Caki2 (cell line): ENCODE results near the gene MFSD11. TPM values are rescaled to one million over a fixed set of nuclear protein-coding genes. Genes with fewer than 3 reads are reported as not detected.
A peak's percentile ranks its signal among the peaks of the same experiment; 100 is the strongest.
"Not testable (repeated sequence)": the region's sequence is repeated elsewhere in the genome, so short reads cannot be mapped to it uniquely, and the experiment has no call there.

ENCODE experiments used
- DNase-seq: peaks from one replicate; pipeline ENCODE4 v3.0.0-alpha.2; 2015; ENCODE audit warnings: low read depth
- in situ Hi-C: cut with HindIII; loops from 2 replicates; pipeline ENCODE4 v1.10.0; 2016; ENCODE audit warnings: low sequenced_read_pairs, low pct_unique_long_range_greater_than_20kb, mixed read lengths
- total RNA-seq: library from RNA; depleted of rRNA; stranded (reverse); fragments of >200 nt; shearing (Covaris generic); gene quantifications from 2 replicates; pipeline ENCODE4 v1.2.3, GENCODE V29; 2014; ENCODE audit warnings: low replicate concordance

Gene MFSD11
- total RNA-seq, 1 experiment from 2014 or later: 8.5 TPM

DNA sequence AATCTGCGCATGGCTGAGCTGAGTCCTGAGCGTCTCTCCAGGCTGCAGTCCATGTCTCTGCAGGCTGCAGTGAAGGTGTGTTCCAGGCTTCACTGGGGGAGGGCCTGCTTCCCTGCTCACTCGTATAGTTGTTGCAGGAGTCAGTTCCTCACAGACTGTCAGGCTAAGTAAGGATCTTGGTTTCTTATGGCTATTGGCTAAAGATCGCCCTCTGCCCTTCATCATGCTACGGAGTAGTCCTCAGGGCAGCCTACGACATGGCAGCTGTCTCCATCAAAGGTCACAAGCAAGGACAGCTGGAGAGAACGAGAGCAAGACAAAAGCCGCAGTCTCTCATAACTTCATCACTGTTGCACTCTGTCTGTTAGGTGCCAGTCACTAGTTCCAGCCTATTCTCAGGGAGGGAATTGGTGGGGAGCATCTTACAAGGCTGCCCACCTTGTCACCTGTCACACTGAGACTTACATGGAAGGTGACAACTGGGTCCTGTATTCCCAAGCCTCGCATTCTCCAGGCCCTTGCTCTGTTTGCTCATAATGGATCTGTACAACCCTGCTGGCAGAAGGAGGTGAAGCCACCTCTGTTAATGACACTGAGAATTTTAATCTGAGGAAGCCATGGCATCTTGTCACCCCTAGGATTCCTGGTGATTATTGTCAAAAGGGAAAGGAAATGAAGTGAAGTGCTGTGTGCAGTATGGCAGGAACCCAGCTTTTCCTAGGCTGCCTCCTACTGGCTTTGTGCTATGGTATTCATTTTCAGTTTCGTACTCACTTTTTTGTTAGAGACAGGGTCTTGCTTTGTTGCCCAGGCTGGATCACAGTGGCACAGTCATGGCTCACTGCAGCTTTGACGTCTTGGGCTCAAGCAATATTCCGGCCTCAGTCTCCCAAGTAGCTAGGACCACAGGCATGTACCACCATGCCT, 43.4 kb downstream of the MFSD11 start:
- DNase-seq: no peak
- in situ Hi-C loops: no loop called here

DNA sequence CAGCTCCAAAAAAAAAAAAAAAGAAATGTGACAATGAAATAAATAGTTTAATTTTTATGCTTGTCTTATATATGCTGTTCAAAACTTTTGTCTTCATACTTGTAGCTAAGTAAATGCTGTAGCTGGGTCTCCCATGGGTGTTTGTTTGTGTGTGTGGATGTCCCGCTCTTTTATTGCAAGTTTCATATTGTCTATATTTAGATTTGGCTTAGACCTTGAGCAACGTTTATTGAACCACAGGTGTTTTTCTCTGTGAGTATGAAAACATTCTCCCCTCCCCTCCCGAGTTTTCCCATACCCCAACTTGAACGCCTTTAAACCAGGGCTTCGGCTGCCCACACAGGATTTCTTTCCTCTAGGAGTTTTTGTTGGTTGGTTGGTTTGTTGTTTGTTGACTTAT, 45.2 kb downstream of the MFSD11 start:
- in situ Hi-C loops: no loop called here

GRCh38 chr17:76784926-76785325, 47.0 kb downstream of the MFSD11 start:
- in situ Hi-C loops: no loop called here
- DNase-seq: no peak

More for the DNA sequence above, 45.2 kb downstream of the MFSD11 start:
- no peak for DNase-seq

DNA sequence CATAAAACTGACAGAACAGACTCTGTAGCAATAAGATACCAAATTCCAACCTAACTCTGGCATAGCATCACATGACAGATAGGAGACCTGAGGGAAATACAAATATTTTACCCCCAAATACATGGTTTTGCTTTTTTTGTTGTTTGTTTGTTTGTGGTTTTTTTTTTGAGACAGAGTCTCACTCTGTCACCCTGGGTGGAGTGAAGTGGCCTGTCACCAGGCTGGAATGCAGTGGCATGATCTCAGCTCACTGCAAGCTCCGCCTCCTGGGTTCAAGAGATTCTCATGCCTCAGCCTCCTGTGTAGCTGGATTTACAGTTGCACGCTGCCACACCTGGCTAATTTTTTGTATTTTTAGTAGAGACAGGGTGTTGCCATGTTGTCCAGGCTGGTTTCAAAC, 49.9 kb downstream of the MFSD11 start:
- peak; percentile 43 for DNase-seq
- in situ Hi-C loops: not testable (repeated sequence)

DNA sequence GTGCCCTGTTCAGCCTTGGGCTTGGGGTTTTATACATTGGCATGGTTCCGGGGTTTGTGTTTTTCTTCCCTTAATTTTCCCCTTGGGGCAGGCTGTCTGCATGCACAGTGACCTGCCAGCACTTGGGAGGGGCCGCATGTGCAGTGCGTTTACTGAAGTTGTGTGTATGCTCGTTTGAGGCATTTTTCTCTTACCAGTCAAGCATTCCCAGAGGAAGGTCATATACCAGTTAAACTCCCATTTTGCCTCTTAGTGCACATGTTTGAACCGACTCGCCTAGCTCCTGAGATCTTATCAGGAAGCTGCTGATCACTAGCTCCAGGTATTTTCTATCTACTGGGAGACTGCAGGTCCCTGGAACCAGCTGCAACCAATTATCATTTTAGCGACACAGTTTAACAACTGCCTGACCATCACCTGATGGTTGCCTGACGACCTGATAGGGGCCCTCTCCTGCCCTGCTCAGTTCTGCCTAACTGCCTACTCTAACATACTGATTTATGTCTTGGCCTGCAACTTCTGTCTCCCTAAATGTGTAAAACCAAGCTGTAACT, 51.4 kb downstream of the MFSD11 start:
- in situ Hi-C loops: no loop called here
- no peak for DNase-seq

DNA sequence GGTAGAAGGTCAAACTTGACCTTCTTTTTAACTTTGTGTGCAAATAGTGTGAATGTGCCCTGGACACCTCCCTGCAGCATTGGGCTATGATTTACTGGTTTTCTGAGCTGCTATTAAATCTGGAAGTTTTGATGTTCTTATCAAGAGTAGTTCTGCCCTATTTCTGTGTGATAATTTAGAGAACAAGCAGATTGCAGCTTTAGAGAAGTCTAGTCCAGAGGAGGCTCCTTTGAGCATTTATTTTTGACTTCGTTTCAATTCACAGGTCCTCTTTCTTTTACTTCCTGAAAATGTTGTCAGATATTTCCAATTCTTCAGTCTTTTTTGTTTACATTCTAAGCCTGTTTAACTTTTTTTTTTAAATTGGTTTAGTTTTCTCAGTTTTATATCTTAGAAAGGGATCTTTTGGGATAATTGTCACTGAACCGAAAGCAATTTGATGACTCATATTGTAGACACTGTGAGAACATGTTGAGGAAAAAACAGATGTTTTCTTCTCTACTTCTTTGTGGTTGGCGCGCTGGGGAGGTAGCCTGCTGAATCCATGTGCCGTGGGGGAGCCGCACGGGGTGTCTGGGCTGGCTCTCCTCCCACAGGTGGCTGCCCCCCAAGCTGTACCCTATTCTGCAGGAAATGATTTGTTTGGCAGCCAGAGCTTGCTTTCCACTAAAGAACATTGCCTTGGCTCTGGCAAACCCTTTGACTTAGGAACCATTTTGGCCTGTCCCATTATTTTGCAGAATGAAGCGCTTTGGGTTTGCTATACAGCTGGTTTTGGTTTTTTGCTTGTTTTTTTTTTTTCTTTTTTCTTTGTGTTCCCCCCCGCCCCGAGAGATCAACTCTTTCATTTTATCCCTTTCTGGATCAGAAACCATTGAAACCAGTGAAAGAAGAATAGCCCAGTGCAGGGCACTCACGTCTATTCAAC, 53.4 kb downstream of the MFSD11 start:
- peak; percentile 46 for DNase-seq
- in situ Hi-C loops: no loop called here

DNA sequence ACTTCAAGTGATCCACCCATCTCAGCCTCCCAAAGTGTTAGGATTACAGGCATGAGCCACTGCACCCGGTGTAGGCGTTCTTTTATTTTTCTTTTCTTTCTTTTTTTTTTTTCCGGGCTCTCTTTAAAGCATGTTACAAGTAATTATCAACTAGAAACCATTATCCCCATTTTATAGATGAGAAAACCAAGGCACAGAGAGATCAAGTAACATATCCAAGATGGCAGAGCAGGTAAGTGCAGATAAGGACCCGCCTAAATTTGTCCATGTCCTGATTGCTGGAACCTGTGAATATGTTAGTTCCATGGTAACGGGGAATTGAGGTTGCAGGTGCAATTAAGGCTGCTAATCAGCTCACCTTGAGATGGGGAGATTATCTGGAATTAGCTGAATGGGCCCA, 54.4 kb downstream of the MFSD11 start:
- in situ Hi-C loops: no loop called here
- DNase-seq: no peak

DNA sequence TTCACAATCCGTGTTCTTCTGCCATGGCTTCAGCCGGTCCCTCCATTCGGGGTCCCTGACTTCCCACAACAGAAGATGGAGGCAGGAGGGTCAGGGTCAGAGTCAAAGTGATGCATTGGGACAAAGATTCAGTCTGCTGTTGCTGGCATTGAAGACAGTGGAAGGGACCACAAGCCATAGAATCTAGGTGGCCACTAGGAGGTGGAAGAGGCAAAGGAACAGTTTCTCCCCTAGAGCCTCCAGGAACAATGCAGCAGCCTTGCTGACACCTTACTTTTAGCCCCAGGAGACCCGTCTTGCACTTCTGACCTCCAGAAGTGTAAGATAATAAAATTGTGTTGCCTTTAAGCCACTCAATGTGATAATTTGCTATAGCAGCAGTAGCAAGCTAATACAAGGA, 55.9 kb downstream of the MFSD11 start:
- DNase-seq: peak; percentile 18
- in situ Hi-C loops: no loop called here

DNA sequence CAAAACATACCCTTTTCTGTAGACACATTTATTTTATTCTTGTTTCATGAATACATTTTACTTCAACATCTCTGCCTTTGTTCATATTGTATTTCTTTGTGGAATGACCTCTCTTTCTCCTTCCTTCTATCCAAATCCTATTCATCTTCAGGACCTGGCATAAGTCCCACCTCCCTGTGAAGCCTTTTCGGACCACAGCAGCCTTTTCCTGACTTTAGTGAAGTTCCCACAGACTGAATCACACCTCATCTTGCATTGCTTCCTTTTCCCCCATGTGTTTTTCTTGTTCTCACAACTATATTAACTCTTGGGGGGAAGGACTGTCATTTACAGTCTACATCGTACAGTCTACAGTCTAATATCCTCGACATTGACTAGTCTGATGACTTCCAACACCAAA, 58.2 kb downstream of the MFSD11 start:
- in situ Hi-C loops: no loop called here

DNA sequence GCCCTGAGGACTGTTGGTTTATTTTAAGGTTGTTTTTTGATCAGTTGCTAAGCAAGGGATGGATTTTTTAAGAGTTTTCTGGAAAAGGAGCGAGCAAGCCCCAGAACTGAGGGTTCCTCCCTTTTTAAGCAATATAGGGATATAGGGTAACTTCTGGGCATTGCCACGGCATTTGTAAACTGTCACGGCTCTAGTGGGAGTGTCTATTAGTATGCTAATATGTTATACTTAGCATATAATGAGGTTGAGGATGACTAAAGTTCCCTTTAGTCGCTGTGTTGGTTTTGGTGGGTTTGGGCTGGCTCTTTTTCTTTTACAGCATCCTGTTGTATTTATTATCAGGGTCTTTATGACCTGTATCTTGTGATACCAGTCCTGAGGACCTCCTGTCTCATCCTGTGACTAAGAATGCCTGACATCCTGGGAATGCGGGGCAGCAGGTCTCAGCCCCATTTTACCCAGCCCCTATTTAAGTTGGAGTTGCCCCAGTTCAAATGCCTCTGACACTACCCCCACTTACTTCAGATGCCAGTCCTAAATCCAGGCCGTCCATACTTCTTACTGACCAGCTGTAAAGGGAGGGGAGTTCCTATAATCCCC, 59.4 kb downstream of the MFSD11 start:
- DNase-seq: no peak
- in situ Hi-C loops: no loop called here

More for the DNA sequence above, 58.2 kb downstream of the MFSD11 start:
- no peak for DNase-seq

GRCh38 chr17:76801706-76802105, 63.8 kb downstream of the MFSD11 start:
- in situ Hi-C loops: no loop called here
- DNase-seq: no peak

GRCh38 chr17:76805319-76805718, 67.4 kb downstream of the MFSD11 start:
- in situ Hi-C loops: no loop called here
- DNase-seq: peak; percentile 11

- DNase-seq, in situ Hi-C loops: not testable (repeated sequence)
Observed at GRCh38 chr17:76806151-76806550, 68.2 kb downstream of the MFSD11 start.

- in situ Hi-C loops, DNase-seq: not testable (repeated sequence)
Observed at GRCh38 chr17:76806767-76807166, 68.8 kb downstream of the MFSD11 start.

DNA sequence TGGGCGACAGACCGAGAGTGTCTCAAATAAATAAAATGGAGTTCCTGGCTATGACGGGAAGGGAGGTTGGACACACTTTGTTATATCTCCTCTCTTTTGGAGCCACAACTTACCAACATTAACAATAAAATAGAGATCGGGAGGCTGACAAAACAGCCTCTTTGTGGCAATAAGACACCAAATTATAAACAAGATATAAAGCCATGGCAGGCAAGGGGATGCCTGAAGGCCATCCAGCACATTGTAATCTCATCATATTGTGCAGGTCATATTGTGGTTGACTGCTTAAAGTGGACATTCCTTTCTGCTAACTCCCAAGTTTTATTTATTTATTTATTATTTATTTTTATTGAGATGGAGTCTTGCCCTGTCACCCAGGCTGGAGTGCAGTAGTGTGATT, 70.4 kb downstream of the MFSD11 start:
- DNase-seq: no peak
- in situ Hi-C loops: no loop called here

- DNase-seq: no peak
- in situ Hi-C loops: no loop called here
Observed at GRCh38 chr17:76810956-76811355, 73.0 kb downstream of the MFSD11 start.

- in situ Hi-C loops: no loop called here
- DNase-seq: no peak
Observed at GRCh38 chr17:76811834-76812233, 73.9 kb downstream of the MFSD11 start.

DNA sequence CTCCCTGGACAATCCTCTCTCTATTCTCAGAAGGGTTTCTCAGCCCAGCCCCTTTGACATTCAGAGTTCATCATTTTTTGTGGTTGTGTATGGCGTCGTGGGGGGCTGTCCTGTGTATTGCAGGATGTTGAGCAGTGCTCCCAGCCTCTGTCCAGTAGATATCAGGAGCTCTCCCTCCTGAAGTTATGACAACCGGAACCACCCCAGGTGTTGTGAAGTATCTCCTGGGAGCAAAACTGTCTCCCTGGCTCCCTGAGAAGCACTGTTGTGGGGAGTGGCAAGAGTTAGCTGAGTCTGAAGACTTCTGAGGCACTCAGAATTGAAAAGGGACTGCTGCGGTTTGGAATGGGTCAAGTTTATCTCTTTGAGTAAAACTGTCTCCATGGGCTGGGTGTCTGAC, 74.3 kb downstream of the MFSD11 start:
- in situ Hi-C loops: no loop called here

More for the DNA sequence above, 74.3 kb downstream of the MFSD11 start:
- no peak for DNase-seq
